Left cardiac atrium (tissue), 4 donors: ENCODE measurements around the gene SIVA1. TPM values are rescaled to one million over a fixed set of nuclear protein-coding genes. Genes with fewer than 3 reads are reported as not detected.

ENCODE experiments used
- ATAC-seq, 2 donors: fragments of 200-7000 bp; cut with Tn5 transposase; one replicate each; pipeline ENCODE4 v1.9.1; 2020; ENCODE audit warnings: mild to moderate bottlenecking in 2 of 2, moderate library complexity in 2 of 2
- DNase-seq: peaks from one replicate; pipeline ENCODE4 v3.0.0-alpha.2; 2020
- intact Hi-C, 2 donors: fragments of 100-400 bp; cut with DNase I; formaldehyde crosslinking; loops; one replicate each; pipeline versions ENCODE4 v1.14.1 to v1.15.1; 2022 to 2023
- total RNA-seq, 2 donors: library from RNA; stranded (reverse); fragmentation: NEBNext Ultra II Directional; extraction: Animal tissue kit (Norgen Biotek cat#: 25700); gene quantifications; one replicate each; pipeline ENCODE4 v1.2.1, GENCODE V29; 2021
- donor health status: DM: no; HTN: yes; CAD: no.
- donor health status: DM: no; HTN: yes; CAD: no; lungs with severe emphysema.
- donor health status: DM: yes; HTN: yes; CAD: no.
- donor health status: Dilated cardiomyopathy.

The SIVA1 gene
- total RNA-seq, 2 donors from 2014 or later: 67.6 to 68.7 TPM

- intact Hi-C loops: no loop called here
- DNase-seq (no peak), ATAC-seq (no peak)
Measured at GRCh38 chr14:104787736-104788135, 34.8 kb downstream of the SIVA1 start.

GRCh38 chr14:104788161-104788818, 35.3 kb downstream of the SIVA1 start:
- DNase-seq: no peak
- intact Hi-C loops: no loop called here
- ATAC-seq: no peak

GRCh38 chr14:104788873-104789663, 36.1 kb downstream of the SIVA1 start:
- DNase-seq (no peak), ATAC-seq (no peak)
- intact Hi-C loops: no loop called here

- intact Hi-C loops: no loop called here
- DNase-seq (no peak), ATAC-seq (no peak)
Measured at GRCh38 chr14:104789752-104790743, 37.1 kb downstream of the SIVA1 start.

GRCh38 chr14:104791425-104791824, 38.5 kb downstream of the SIVA1 start:
- DNase-seq (no peak), ATAC-seq (no peak)
- intact Hi-C loops: no loop called here

- peak in 1 of 2 donors; percentile 10 for ATAC-seq
- DNase-seq: no peak
- intact Hi-C loops: no loop called here
Measured at GRCh38 chr14:104792101-104792884, 39.3 kb downstream of the SIVA1 start.

- intact Hi-C loops: no loop called here
- ATAC-seq: no peak
Measured at GRCh38 chr14:104792945-104793702, 40.2 kb downstream of the SIVA1 start.

GRCh38 chr14:104793703-104793959, 40.7 kb downstream of the SIVA1 start:
- intact Hi-C loops: no loop called here
- ATAC-seq: no peak
- DNase-seq: no peak

More at GRCh38 chr14:104792945-104793702, 40.2 kb downstream of the SIVA1 start:
- DNase-seq: no peak

- ATAC-seq: peak; percentile 4 to 22
- peak; percentile 79 for DNase-seq
- intact Hi-C loops: no loop called here
Measured at GRCh38 chr14:104794099-104794498, 41.2 kb downstream of the SIVA1 start.

- no peak for DNase-seq
- ATAC-seq: peak; percentile 13 to 20
- intact Hi-C loops: no loop called here
Measured at GRCh38 chr14:104794631-104794992, 41.7 kb downstream of the SIVA1 start.

- intact Hi-C loops: no loop called here
- DNase-seq (no peak), ATAC-seq (peak; percentile 10 to 31)
Measured at GRCh38 chr14:104794993-104795780, 42.2 kb downstream of the SIVA1 start, which contains the start of gene AKT1. Gene AKT1, minus strand, starts transcription at chr14:104795748. Its CDS starts 3,105 bp downstream, at chr14:104792643.

- ATAC-seq (peak; percentile 48 to 57), DNase-seq (peak; percentile 64)
- intact Hi-C loops: no loop called here
Measured at GRCh38 chr14:104795781-104796686, 43.1 kb downstream of the SIVA1 start.

- DNase-seq (no peak), ATAC-seq (no peak)
- intact Hi-C loops: no loop called here
Measured at GRCh38 chr14:104796687-104797081, 43.7 kb downstream of the SIVA1 start.

GRCh38 chr14:104797115-104798044, 44.4 kb downstream of the SIVA1 start:
- DNase-seq (peak; percentile 52), ATAC-seq (peak in 1 of 2 donors; percentile 1)
- intact Hi-C loops: no loop called here
